ENCODE data around the gene GNL1.

The GNL1 gene

GRCh38 chr6:30548375-30548774 lies 7.9 kb downstream of the GNL1 start:
- Histone ChIP-seq H3K9ac (ENCODE audit: low read length) (no peak overlapping the region), H3K4me2 (ENCODE audit: low read depth, low read length, poor library complexity, severe bottlenecking) (no peak overlapping the region), H3K9me2 (replicated peaks; ENCODE audit: insufficient read depth, low read length) (no peaks in the 10 kb centered on the region), H3F3A (ENCODE audit: insufficient read depth) (peaks cover 19% of the 10 kb centered on the region), H2AFZ (ENCODE audit: low read depth, low read length, severe bottlenecking) (no peak overlapping the region), H3K79me2 (ENCODE audit: insufficient read depth, low read length) (no peaks in the 10 kb centered on the region), H3K9me3 (ENCODE audit: insufficient read depth, low read length) (no peaks in the 10 kb centered on the region), H3K36me3 (ENCODE audit: low read length) (peaks cover 10% of the 10 kb centered on the region; the same call in 1 of the 2 replicates), H3K27me3 (ENCODE audit: low read length) (no peaks in the 10 kb centered on the region), H3K27ac (ENCODE audit: low read depth, low read length) (no peak overlapping the region), H4K20me1 (ENCODE audit: low read depth, low read length) (no peaks in the 10 kb centered on the region), H3K4me3 (ENCODE audit: insufficient read depth, low read length, poor library complexity, severe bottlenecking) (no peak overlapping the region)
- no peak for TF ChIP-seq EZH2phosphoT487 (conservative IDR thresholded peaks at IDR 0.05; ENCODE audit: low read length)
- TF ChIP-seq CTCF (IDR thresholded peaks at IDR 0.05; ENCODE audit: insufficient read depth, low read length, poor library complexity, severe bottlenecking): no peak

- H3K9me3 ChIP-seq (ENCODE audit: insufficient read depth, low read length): no peaks in the 10 kb centered on the region
- H3K79me2 ChIP-seq (ENCODE audit: insufficient read depth, low read length): no peaks in the 10 kb centered on the region
- H3K36me3 ChIP-seq (ENCODE audit: low read length): peaks cover 10% of the 10 kb centered on the region; the same call in 1 of the 2 replicates
- peaks cover 28% of the 10 kb centered on the region for H3F3A ChIP-seq (ENCODE audit: insufficient read depth)
- H4K20me1 ChIP-seq (ENCODE audit: low read depth, low read length): no peaks in the 10 kb centered on the region
- no peak overlapping the region for H3K27ac ChIP-seq (ENCODE audit: low read depth, low read length)
- H3K4me3 ChIP-seq (ENCODE audit: insufficient read depth, low read length, poor library complexity, severe bottlenecking): no peak overlapping the region
- no peak overlapping the region for H3K9ac ChIP-seq (ENCODE audit: low read length)
- H2AFZ ChIP-seq (ENCODE audit: low read depth, low read length, severe bottlenecking): no peak overlapping the region
- no peaks in the 10 kb centered on the region for H3K27me3 ChIP-seq (ENCODE audit: low read length)
- TF ChIP-seq CTCF (IDR thresholded peaks at IDR 0.05; ENCODE audit: insufficient read depth, low read length, poor library complexity, severe bottlenecking) (no peak), EZH2phosphoT487 (conservative IDR thresholded peaks at IDR 0.05; ENCODE audit: low read length) (no peak)
- no peaks in the 10 kb centered on the region for H3K9me2 ChIP-seq (replicated peaks; ENCODE audit: insufficient read depth, low read length)
- H3K4me2 ChIP-seq (ENCODE audit: low read depth, low read length, poor library complexity, severe bottlenecking): no peak overlapping the region
Measured at GRCh38 chr6:30547454-30547853, 8.8 kb downstream of the GNL1 start.

- Histone ChIP-seq H3K4me2 (ENCODE audit: low read depth, low read length, poor library complexity, severe bottlenecking) (no peak overlapping the region), H3K27ac (ENCODE audit: low read depth, low read length) (no peak overlapping the region), H3K79me2 (ENCODE audit: insufficient read depth, low read length) (no peaks in the 10 kb centered on the region), H4K20me1 (ENCODE audit: low read depth, low read length) (no peaks in the 10 kb centered on the region), H3K36me3 (ENCODE audit: low read length) (no peaks in the 10 kb centered on the region; the same call in 1 of the 2 replicates), H3K27me3 (ENCODE audit: low read length) (no peaks in the 10 kb centered on the region), H3F3A (ENCODE audit: insufficient read depth) (peaks cover 40% of the 10 kb centered on the region), H3K9ac (ENCODE audit: low read length) (no peak overlapping the region), H3K9me3 (ENCODE audit: insufficient read depth, low read length) (no peaks in the 10 kb centered on the region), H3K9me2 (replicated peaks; ENCODE audit: insufficient read depth, low read length) (no peaks in the 10 kb centered on the region), H3K4me3 (ENCODE audit: insufficient read depth, low read length, poor library complexity, severe bottlenecking) (no peak overlapping the region), H2AFZ (ENCODE audit: low read depth, low read length, severe bottlenecking) (no peak overlapping the region)
- TF ChIP-seq CTCF (IDR thresholded peaks at IDR 0.05; ENCODE audit: insufficient read depth, low read length, poor library complexity, severe bottlenecking) (peak; percentile 94), EZH2phosphoT487 (conservative IDR thresholded peaks at IDR 0.05; ENCODE audit: low read length) (no peak)
Measured at GRCh38 chr6:30544666-30545272, 11.5 kb downstream of the GNL1 start.

All from SU-DHL-6 (cell line).